A172 (cell line): ENCODE measurements around the gene ADGRA3. TPM values are rescaled to one million over a fixed set of nuclear protein-coding genes. Genes with fewer than 3 reads are reported as not detected.
"Not testable (repeated sequence)": the region's sequence is repeated elsewhere in the genome, so short reads cannot be mapped to it uniquely, and the experiment has no call there.

Experiments
- DNase-seq: peaks from one replicate; pipeline ENCODE4 v3.0.0-alpha.2; 2015; ENCODE audit warnings: low spot score
- total RNA-seq: library from RNA; depleted of rRNA; stranded (reverse); fragments of >200 nt; shearing (Covaris generic); gene quantifications from 2 replicates; pipeline ENCODE4 v1.2.3, GENCODE V29; 2014

The ADGRA3 gene
- total RNA-seq, 1 experiment from 2014 or later = 31.1 TPM

DNA sequence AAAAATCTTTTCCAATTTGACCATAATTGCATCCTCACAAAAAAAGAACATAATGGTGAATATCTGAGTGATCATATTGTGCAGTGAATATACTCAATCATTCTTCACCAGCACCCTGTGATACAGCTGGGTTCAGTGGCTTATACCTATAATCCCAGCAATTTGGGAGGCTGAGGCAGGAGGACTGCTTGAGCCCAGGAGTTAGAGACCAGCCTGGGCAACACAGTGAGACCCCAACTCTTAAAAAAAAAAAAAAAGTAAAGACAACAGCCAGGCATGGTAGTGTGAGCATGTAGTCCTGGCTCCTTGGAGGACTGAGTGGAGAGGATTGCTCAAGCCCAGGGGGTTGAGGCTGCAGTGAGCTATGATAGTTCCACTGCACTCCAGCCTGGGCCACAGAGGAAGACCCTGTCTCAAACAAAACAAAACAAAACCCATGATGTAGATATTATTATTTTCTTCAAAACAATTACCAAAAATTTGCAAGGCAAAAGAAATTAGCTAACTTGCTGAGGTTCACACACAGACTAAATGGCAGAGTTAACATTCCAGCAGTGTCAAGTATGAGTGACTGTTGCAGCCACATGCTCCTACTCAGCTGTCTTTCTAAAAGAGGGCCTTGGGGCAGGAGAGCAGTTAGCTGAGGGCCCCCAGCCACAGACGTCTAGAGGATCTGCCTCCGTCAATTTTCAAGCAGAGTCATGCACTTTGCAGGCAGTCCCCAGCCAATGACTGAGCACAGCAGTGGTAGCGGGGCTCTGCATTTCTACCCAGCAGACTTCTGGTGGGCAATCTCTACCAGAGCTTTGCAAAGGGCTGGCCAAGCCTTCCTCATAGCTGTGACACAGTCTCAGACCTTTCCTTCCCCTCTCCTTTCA is 33.4 kb downstream of the ADGRA3 start:
- DNase-seq = no peak

- DNase-seq = no peak
These were observed 35.1 kb downstream of the ADGRA3 start for GRCh38 chr4:22480675-22481327.

GRCh38 chr4:22478426-22478825 is 37.4 kb downstream of the ADGRA3 start:
- no peak for DNase-seq

- DNase-seq = no peak
These were observed 38.1 kb downstream of the ADGRA3 start for GRCh38 chr4:22477813-22478182.

DNA sequence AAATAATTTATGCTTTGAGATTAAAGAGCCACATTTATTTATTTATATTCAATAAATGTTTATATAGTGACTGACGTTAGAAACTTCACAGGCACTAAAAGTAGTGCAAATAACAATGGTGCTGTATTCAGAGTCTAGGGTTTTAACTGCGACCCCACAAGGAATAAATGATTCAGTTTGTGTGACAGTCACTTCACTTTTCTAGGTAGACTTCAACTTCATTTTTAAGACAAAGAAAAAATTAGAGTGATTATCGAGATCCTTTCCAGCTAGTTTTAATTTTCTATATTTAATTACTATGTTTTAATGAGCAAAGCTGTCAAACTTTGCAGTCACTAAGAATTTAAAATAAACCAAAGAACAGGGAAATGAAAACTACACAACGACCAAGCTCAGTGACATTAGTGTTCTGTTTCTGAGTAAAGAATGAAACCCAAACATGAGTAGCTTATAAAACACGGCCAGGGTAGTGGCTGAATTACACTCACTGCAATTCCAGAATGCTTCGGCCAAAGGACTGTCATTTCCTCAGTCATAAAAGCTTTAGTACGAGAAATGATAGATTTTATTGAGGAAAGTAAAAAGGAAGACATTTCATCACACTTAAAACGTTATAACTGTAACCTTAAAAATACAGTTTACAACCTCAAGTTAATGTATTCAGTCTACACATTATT is 38.6 kb downstream of the ADGRA3 start:
- DNase-seq = no peak

- DNase-seq = no peak
These were observed 39.9 kb downstream of the ADGRA3 start for GRCh38 chr4:22476011-22476410.

DNA sequence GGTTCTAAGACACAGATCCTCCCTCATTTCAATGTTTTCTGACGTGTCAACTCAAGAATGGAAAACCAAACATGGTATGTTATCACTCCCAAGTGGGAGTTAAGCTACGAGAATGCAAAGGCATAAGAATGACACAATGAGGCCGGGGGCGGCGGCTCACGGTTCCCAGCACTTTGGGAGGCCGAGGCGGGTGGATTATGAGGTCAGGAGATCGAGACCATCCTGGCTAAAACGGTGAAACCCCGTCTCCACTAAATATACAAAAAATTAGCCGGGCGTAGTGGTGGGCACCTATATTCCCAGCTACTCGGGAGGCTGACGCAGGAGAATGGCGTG is 40.6 kb downstream of the ADGRA3 start:
- DNase-seq = not testable (repeated sequence)

DNA sequence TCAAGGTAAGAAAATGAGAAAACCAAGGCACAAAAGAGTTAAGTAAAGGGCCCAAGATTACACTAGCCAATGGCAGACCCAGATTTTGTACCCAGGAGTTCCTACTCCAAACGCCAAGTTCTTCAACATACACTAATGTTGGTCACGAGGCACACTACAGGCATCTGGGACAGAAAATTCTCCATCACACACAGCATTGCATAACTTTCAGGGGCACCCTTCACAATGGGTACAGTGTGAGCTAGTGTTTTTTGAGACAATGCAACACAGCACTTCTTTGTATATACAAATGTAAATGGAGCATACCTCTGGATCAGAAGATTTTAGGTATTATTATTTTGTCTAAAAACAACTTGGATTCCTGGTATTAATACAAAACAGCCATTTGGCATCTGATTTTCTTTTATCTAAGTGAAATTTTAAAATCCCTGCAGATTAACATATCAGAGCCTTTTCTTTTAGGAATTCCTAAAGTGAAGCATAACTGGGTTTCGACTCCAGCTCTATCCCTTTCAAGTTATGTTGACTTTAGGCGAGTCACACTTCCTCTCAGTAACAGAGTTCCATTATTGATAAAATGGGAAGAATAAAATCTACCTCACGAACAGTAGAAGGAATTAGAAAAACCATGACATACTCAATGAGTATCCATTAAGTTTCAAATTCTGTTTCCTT is 41.1 kb downstream of the ADGRA3 start:
- DNase-seq = peak; percentile 33

DNA sequence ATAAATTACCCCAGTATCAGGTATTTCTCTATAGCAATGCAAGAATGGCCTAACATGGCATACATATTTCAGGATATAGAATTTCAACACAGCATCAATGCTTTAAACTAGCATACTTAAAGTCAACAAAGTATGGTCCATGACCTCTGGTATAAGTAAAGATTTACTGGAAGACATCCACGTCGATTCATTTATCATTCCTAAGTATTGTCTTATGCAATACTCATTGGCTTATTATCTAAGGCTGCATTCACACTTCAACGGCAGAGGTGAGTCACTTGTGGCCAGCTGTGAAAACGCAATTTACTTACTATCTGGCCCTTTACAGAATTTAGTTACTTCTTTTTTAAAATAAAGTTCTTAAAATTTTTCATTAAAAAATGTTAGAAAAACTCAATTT is 42.6 kb downstream of the ADGRA3 start:
- DNase-seq = peak; percentile 41

DNA sequence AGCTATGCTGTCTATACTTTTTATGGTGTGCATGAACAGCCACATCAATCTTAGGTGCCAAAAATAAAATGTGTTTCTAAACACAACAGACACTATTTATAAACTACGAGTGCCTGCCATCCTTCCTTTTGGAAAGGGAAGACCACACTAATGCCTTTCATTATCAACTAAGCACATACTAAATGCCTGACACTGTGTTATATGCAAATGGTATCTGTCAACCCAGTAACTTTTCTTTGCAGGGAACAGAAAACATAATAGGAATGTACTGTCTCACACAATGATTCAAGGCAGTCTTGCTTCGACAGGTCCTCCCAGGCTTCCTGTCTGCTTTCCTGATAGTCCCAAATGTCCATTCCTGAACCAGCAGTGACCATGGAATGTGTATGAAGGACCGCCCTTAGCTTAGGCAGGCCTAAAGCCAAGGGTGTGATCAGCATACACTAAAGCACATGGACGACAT is 43.8 kb downstream of the ADGRA3 start:
- no peak for DNase-seq

GRCh38 chr4:22471419-22471818 is 44.4 kb downstream of the ADGRA3 start:
- DNase-seq = no peak

DNA sequence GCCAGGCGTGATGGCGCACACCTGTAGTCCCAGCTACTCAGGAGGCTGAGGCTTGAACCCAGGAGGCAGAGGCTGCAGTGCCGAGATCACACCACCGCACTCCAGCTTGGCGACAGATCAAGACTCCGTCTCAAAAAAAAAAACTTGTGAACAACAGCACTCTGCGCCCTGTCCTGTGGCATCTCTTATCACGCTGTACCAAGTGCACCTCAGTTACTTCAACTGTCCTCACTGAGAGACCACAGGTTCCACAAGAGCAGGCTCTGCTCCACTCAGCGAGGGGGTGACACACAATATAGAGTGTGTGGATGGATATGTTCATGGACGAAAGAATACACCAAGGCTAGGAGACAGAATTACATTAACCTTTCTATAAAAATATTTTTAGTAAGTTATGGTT is 49.3 kb downstream of the ADGRA3 start:
- DNase-seq = no peak

GRCh38 chr4:22465996-22466395 is 49.9 kb downstream of the ADGRA3 start:
- DNase-seq = no peak

GRCh38 chr4:22465349-22465748 is 50.5 kb downstream of the ADGRA3 start:
- DNase-seq = no peak

- no peak for DNase-seq
These were observed 52.7 kb downstream of the ADGRA3 start for GRCh38 chr4:22463179-22463578.

DNA sequence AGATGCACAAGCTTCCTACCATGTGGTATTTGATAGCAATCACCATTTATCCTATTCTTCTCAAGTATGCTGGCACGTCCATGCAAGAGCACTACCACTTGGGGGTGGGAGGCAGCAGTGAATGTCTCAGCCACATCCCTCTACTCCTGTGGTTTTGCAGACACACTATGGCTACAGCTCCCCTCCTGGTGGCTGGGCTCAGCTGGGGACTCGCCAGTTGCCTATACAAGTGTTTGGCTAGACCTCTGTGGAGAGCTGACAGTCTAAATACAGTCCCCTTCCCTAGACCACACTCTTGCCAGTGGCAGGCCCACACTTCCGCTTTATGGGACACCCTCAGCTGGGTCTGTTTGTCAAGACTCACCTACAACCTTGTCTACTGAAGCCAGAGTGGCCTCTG is 53.2 kb downstream of the ADGRA3 start:
- DNase-seq = no peak

DNA sequence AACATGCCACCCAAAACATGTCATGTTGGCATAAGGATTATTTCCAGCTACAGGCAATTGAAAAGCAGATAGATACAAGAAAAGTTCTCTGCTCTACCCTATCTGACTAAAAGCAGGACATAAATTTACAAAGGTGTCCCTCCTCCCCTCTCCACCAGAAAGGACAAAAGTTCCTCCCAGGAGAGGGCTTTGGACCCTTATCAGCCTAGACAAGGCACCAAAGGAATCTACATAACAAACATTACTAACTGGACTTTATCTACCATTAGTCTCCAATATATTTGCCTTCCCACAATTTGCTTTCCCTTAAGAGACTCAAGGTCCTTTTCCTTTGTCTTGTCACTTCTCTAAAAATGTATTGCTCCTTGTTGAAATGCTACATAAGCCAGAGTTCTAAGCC is 55.6 kb downstream of the ADGRA3 start:
- DNase-seq = no peak

DNA sequence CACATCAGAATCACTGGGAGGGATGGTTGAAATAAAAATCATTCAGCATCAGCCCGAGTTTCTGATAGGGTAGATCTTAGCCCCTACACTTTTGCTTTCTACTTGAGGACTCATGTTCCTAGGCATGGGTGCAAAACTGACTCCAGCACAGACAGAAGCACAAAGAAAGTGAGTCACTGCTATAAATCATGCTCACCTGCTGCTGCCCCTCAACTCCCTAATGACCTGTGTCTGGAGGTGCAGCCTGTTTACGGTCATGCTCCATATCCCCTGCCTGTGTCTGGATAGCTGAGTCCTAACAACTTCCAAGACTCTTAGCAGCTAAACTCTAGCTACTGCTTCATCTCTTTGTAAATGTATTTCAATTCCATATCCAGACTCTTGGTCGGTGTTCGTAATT is 57.8 kb downstream of the ADGRA3 start:
- no peak for DNase-seq

DNA sequence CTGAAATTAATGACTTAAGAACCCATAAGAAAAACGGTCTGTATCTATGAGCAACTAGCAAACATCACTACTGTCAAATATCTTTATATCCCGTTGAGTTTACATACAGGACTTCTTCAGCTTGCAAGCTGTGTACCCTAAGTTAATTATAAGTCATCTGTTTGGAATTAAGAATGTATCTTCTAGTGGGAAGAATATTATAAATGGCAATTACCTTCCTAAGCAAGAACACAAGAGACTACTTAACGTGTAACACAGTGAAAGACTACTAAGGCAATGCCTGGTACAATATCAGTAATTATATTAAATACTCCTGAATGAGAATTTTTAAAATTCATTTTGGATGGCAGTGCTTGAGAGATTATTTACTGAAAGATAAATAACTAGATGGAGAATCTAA is 58.5 kb downstream of the ADGRA3 start:
- DNase-seq = no peak

- no peak for DNase-seq
These were observed 59.6 kb downstream of the ADGRA3 start for GRCh38 chr4:22456291-22456690.

DNA sequence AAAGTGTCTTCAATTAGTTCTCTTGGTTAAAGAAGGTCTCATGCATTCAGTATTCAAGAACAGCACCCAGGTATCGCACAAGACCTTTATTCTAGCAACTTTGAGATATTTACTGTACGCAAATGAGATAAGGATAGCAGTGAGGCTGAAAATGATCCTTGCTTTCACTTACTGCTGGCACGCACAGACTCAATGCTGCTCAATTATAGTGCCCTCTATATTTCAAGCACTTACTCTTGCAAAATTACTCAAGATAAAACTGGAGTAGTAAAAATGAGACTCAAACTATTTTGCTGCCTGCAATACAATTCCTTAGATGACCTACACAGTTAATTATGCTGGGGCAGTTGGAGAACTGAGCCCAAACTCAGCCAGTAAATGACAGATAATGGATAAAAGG is 60.9 kb downstream of the ADGRA3 start:
- no peak for DNase-seq

DNA sequence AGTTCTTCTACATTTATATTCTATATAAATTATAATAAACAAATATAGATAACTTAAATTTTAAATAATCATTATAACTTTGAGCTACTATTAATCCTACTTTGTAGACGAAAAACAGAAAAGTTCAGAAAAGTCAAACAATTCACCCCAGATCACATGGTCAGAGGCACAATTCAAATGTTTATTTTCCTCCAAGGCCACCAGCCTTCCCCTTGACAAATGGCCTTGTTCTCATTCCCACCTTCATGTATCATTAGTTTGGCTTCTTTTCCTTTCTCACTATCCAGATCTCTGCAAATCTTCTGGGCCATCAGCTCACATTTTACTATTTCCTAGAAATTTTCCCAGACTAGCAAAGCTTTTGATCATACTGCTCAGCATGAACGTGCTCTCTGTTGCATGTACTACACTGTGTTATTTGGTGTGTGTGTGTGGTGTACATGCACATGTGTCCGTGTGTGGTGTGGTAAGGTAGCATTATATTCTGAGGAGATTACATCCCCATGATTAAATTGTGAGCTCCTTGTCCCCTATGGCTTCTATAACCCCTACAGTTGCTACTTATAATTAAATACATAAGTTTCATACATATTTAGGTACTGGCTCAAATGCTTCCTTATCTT is 61.5 kb downstream of the ADGRA3 start:
- no peak for DNase-seq
